HG03439 (cell line): ENCODE data around the gene ARL10.

Experiments
- ATAC-seq: cut with Tn5 transposase; IDR thresholded peaks from one replicate; pipeline ENCODE4 v1.9.1; 2021; ENCODE audit warnings: mild to moderate bottlenecking, moderate library complexity; ENCODE audit not compliant: unreplicated experiment

ARL10 gene

GRCh38 chr5:176410486-176411180 is 45.3 kb downstream of the ARL10 start:
- no peak for ATAC-seq

GRCh38 chr5:176412517-176413254 is 47.4 kb downstream of the ARL10 start:
- ATAC-seq = no peak

GRCh38 chr5:176413255-176413565 is 47.9 kb downstream of the ARL10 start:
- no peak for ATAC-seq

- ATAC-seq = no peak
These were observed 48.5 kb downstream of the ARL10 start for GRCh38 chr5:176413709-176414191.

- ATAC-seq = no peak
These were observed 49.4 kb downstream of the ARL10 start for GRCh38 chr5:176414704-176415103.

- ATAC-seq = no peak
These were observed 50.1 kb downstream of the ARL10 start for GRCh38 chr5:176415240-176415951.

GRCh38 chr5:176415952-176416924 is 51.0 kb downstream of the ARL10 start, which contains the start of gene CLTB:
Gene CLTB (minus strand): TSS chr5:176416539. CDS start chr5:176416363, 176 bp downstream.
- peak; percentile 81 for ATAC-seq

- no peak for ATAC-seq
These were observed 51.7 kb downstream of the ARL10 start for GRCh38 chr5:176416965-176417364.

- ATAC-seq = no peak
These were observed 53.0 kb downstream of the ARL10 start for GRCh38 chr5:176418251-176418650.

- no peak for ATAC-seq
These were observed 54.8 kb downstream of the ARL10 start for GRCh38 chr5:176420086-176420485.

- ATAC-seq = no peak
These were observed 55.8 kb downstream of the ARL10 start for GRCh38 chr5:176420972-176421544.

GRCh38 chr5:176424181-176424580 is 58.9 kb downstream of the ARL10 start:
- no peak for ATAC-seq

- ATAC-seq = no peak
These were observed 59.9 kb downstream of the ARL10 start for GRCh38 chr5:176425138-176425537.

GRCh38 chr5:176425791-176426190 is 60.5 kb downstream of the ARL10 start:
- ATAC-seq = no peak

- ATAC-seq = no peak
These were observed 61.6 kb downstream of the ARL10 start for GRCh38 chr5:176426876-176427275.

- ATAC-seq = no peak
These were observed 62.7 kb downstream of the ARL10 start for GRCh38 chr5:176427971-176428370.

- no peak for ATAC-seq
These were observed 64.7 kb downstream of the ARL10 start for GRCh38 chr5:176429972-176430371.
